ENCODE measurements around the gene KIAA1549.

The KIAA1549 gene

DNA sequence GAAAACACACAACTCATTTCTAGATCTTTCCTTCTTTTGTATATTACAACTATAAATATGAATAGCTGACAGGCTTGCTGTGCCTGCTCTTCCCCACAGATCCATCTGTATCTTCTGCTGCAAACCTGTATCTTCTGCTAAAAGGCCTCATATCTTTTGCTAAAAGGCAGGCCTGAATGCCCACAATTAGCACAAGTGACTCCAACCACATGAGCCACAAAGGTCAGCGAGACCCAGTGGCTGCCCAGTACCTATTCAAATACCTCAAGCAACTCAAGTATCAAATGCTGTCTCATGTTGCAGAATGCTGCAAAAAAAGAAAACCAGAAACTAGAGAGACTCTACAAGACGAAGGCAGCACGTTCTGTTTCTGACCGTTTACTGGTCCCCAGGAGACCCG, 128.7 kb downstream of the KIAA1549 start:
- no peaks in the 10 kb centered on the region for H3K36me3 ChIP-seq (ENCODE audit: control insufficient read depth, insufficient read depth, low read length)
- no peaks in the 10 kb centered on the region for H3K9me3 ChIP-seq (ENCODE audit: control insufficient read depth, low read length)
- no peaks in the 10 kb centered on the region for H3K27me3 ChIP-seq (replicated peaks; ENCODE audit: control insufficient read depth, insufficient read depth, low read length, poor library complexity, severe bottlenecking)
- no peak for DNase-seq
- H3K4me3 ChIP-seq (ENCODE audit: insufficient read depth, low read depth, low read length, poor library complexity, severe bottlenecking) = no peak overlapping the region
- no peaks in the 10 kb centered on the region for H3K4me1 ChIP-seq (ENCODE audit: control insufficient read depth, insufficient read depth, low read length, poor library complexity, severe bottlenecking)
- no peak overlapping the region for H3K27ac ChIP-seq (ENCODE audit: insufficient read depth, low read length, poor library complexity, severe bottlenecking)

DNA sequence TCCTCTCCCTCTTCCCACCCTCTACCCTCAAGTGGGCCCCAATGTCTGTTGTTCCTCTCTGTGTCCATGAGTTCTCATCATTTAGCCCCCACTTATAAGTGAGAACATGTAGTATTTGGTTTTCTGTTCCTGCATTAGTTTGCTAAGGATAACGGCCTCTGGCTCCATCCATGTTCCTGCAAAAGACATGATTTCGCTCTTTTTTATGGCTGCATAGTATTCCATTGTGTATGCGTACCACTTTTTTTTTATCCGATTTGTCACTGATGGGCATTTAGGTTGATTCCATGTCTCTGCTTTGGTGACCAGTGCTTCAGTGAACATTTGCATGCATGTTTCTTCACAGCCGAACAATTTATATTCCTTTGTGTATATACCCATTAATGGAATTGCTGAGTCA, 131.5 kb downstream of the KIAA1549 start:
- Histone ChIP-seq H3K9me3 (ENCODE audit: control insufficient read depth, low read length) (no peaks in the 10 kb centered on the region), H3K27ac (ENCODE audit: insufficient read depth, low read length, poor library complexity, severe bottlenecking) (no peak overlapping the region), H3K36me3 (ENCODE audit: control insufficient read depth, insufficient read depth, low read length) (no peaks in the 10 kb centered on the region), H3K4me3 (ENCODE audit: insufficient read depth, low read depth, low read length, poor library complexity, severe bottlenecking) (no peak overlapping the region), H3K27me3 (replicated peaks; ENCODE audit: control insufficient read depth, insufficient read depth, low read length, poor library complexity, severe bottlenecking) (no peaks in the 10 kb centered on the region), H3K4me1 (ENCODE audit: control insufficient read depth, insufficient read depth, low read length, poor library complexity, severe bottlenecking) (no peaks in the 10 kb centered on the region)
- DNase-seq = no peak

DNA sequence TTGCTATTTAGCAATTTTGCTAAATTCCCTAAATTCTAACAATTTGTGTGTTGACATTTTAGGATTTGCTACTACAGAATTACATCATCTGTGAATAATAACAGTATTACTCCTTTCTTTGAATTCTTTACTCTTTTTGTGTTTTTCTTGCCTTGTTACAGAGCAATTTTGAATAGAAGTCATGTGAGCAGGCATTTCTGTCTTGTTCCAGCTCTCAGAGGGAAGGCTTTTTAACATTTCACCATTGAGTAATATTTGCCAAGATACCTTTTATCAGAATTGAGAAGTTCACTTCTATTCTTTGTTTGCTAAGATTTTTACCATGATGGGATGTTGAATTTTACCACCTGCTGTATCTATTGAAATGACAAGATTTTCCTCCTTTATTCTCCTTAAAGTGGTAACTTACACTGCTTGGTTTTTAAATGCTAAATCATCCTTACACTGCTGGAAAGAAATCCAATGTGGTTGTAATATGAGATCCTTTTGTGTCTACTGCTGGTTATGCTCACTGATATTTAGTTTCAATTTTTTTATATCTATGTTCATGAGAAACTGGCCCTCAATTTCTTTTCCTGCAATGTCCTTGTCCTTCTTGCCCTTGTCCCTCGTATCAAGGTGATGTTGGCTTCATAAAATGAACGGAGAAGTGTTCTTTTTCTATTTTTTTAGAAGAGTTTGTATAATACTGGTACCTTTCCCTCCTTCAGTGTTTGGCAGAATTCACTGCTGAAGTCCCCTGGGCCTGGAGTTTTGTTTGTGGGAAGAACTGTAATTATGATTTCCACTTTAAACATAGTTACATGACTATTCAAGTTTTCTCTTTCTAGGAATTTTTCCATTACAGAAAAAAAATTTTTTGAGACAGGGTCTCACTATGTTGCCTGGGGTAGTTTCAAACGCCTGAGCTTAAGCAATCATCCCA, 132.9 kb downstream of the KIAA1549 start:
- Histone ChIP-seq H3K9me3 (ENCODE audit: control insufficient read depth, low read length) (no peaks in the 10 kb centered on the region), H3K4me3 (ENCODE audit: insufficient read depth, low read depth, low read length, poor library complexity, severe bottlenecking) (no peak overlapping the region), H3K36me3 (ENCODE audit: control insufficient read depth, insufficient read depth, low read length) (no peaks in the 10 kb centered on the region), H3K27me3 (replicated peaks; ENCODE audit: control insufficient read depth, insufficient read depth, low read length, poor library complexity, severe bottlenecking) (no peaks in the 10 kb centered on the region), H3K4me1 (ENCODE audit: control insufficient read depth, insufficient read depth, low read length, poor library complexity, severe bottlenecking) (no peaks in the 10 kb centered on the region), H3K27ac (ENCODE audit: insufficient read depth, low read length, poor library complexity, severe bottlenecking) (no peak overlapping the region)
- no peak for DNase-seq

DNA sequence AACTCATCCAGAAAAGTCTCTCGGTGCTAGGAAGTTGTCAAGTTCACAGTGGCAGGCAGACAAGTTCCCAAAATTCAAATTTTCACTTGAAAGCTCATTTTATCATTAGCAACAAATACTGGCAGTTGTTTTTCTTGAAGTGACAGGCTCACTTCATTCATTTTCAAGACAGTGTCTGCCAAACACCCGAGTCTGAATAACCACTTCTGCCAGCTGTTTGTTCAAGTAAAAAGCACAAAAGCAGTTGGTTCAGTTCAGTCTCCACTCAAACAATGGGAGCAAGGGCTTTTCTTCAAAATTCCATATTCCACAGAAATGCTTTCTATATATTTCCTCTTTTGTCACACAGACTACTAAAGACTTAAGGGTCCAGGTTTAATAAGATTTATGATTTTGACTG, 135.5 kb downstream of the KIAA1549 start:
- Histone ChIP-seq H3K27me3 (replicated peaks; ENCODE audit: control insufficient read depth, insufficient read depth, low read length, poor library complexity, severe bottlenecking) (no peaks in the 10 kb centered on the region), H3K9me3 (ENCODE audit: control insufficient read depth, low read length) (no peaks in the 10 kb centered on the region), H3K4me1 (ENCODE audit: control insufficient read depth, insufficient read depth, low read length, poor library complexity, severe bottlenecking) (no peaks in the 10 kb centered on the region), H3K36me3 (ENCODE audit: control insufficient read depth, insufficient read depth, low read length) (no peaks in the 10 kb centered on the region), H3K27ac (ENCODE audit: insufficient read depth, low read length, poor library complexity, severe bottlenecking) (no peak overlapping the region), H3K4me3 (ENCODE audit: insufficient read depth, low read depth, low read length, poor library complexity, severe bottlenecking) (no peak overlapping the region)
- no peak for DNase-seq

- no peaks in the 10 kb centered on the region for H3K27me3 ChIP-seq (replicated peaks; ENCODE audit: control insufficient read depth, insufficient read depth, low read length, poor library complexity, severe bottlenecking)
- no peak for DNase-seq
- H3K4me3 ChIP-seq (ENCODE audit: insufficient read depth, low read depth, low read length, poor library complexity, severe bottlenecking) = no peak overlapping the region
These were observed 137.3 kb downstream of the KIAA1549 start for GRCh38 chr7:138843632-138844580.

DNA sequence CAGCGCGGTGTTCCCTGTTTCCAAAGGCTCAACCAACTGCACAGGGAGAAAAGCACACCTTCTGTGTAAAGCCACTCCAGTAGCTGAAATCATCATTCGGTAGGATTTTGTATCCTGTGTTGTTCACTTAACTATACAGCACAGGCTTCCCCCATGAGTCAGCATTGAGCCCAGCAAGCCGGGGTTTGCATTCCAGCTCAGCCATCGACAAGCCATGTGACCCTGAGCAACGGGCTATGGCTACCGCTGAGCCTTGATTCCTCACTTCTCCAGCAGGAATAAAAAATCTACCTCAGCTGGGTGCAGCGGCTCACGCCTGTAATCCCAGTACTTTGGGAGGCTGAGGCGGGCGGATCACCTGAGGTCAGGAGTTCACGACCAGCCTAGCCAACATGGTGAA, 139.1 kb downstream of the KIAA1549 start:
- no peaks in the 10 kb centered on the region for H3K36me3 ChIP-seq (ENCODE audit: control insufficient read depth, insufficient read depth, low read length)
- no peak for DNase-seq

More at GRCh38 chr7:138843632-138844580, 137.3 kb downstream of the KIAA1549 start:
- no peaks in the 10 kb centered on the region for H3K36me3 ChIP-seq (ENCODE audit: control insufficient read depth, insufficient read depth, low read length)
- no peaks in the 10 kb centered on the region for H3K9me3 ChIP-seq (ENCODE audit: control insufficient read depth, low read length)
- H3K27ac ChIP-seq (ENCODE audit: insufficient read depth, low read length, poor library complexity, severe bottlenecking) = no peak overlapping the region
- no peaks in the 10 kb centered on the region for H3K4me1 ChIP-seq (ENCODE audit: control insufficient read depth, insufficient read depth, low read length, poor library complexity, severe bottlenecking)

GRCh38 chr7:138838166-138838565, 143.0 kb downstream of the KIAA1549 start:
- Histone ChIP-seq H3K27me3 (replicated peaks; ENCODE audit: control insufficient read depth, insufficient read depth, low read length, poor library complexity, severe bottlenecking) (peaks cover 5% of the 10 kb centered on the region), H3K4me1 (ENCODE audit: control insufficient read depth, insufficient read depth, low read length, poor library complexity, severe bottlenecking) (no peaks in the 10 kb centered on the region), H3K36me3 (ENCODE audit: control insufficient read depth, insufficient read depth, low read length) (no peaks in the 10 kb centered on the region), H3K4me3 (ENCODE audit: insufficient read depth, low read depth, low read length, poor library complexity, severe bottlenecking) (no peak overlapping the region), H3K27ac (ENCODE audit: insufficient read depth, low read length, poor library complexity, severe bottlenecking) (no peak overlapping the region), H3K9me3 (ENCODE audit: control insufficient read depth, low read length) (no peaks in the 10 kb centered on the region)
- no peak for DNase-seq

More for the DNA sequence above, 139.1 kb downstream of the KIAA1549 start:
- H3K4me3 ChIP-seq (ENCODE audit: insufficient read depth, low read depth, low read length, poor library complexity, severe bottlenecking) = no peak overlapping the region
- H3K27me3 ChIP-seq (replicated peaks; ENCODE audit: control insufficient read depth, insufficient read depth, low read length, poor library complexity, severe bottlenecking) = no peaks in the 10 kb centered on the region
- H3K27ac ChIP-seq (ENCODE audit: insufficient read depth, low read length, poor library complexity, severe bottlenecking) = no peak overlapping the region
- no peaks in the 10 kb centered on the region for H3K4me1 ChIP-seq (ENCODE audit: control insufficient read depth, insufficient read depth, low read length, poor library complexity, severe bottlenecking)
- H3K9me3 ChIP-seq (ENCODE audit: control insufficient read depth, low read length) = no peaks in the 10 kb centered on the region

DNA sequence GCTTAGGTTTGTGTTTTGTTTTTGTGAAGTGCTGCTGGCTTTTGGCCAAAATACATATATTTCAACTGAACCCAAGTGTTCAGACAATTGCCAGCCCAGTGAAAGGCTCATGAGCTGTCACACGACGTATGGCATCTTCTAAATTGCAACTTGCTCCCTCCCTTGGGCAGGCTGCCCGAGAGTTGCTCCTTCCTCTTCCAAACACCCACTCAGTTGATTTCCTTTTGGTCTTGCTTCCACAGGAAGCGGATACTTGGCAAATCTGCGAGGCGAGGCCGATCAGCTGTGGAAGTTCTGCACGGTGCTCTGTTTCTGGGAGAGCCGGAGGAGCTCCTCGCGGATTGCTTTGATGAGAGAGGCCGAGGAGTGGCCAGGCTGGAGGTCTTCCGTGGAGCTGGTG, 143.6 kb downstream of the KIAA1549 start:
- DNase-seq = no peak
- Histone ChIP-seq H3K4me1 (ENCODE audit: control insufficient read depth, insufficient read depth, low read length, poor library complexity, severe bottlenecking) (no peaks in the 10 kb centered on the region), H3K36me3 (ENCODE audit: control insufficient read depth, insufficient read depth, low read length) (no peaks in the 10 kb centered on the region), H3K27me3 (replicated peaks; ENCODE audit: control insufficient read depth, insufficient read depth, low read length, poor library complexity, severe bottlenecking) (peaks cover 5% of the 10 kb centered on the region), H3K27ac (ENCODE audit: insufficient read depth, low read length, poor library complexity, severe bottlenecking) (no peak overlapping the region), H3K4me3 (ENCODE audit: insufficient read depth, low read depth, low read length, poor library complexity, severe bottlenecking) (no peak overlapping the region), H3K9me3 (ENCODE audit: control insufficient read depth, low read length) (no peaks in the 10 kb centered on the region)

GRCh38 chr7:138835087-138835486, 146.1 kb downstream of the KIAA1549 start:
- no peaks in the 10 kb centered on the region for H3K36me3 ChIP-seq (ENCODE audit: control insufficient read depth, insufficient read depth, low read length)
- peaks cover 5% of the 10 kb centered on the region for H3K27me3 ChIP-seq (replicated peaks; ENCODE audit: control insufficient read depth, insufficient read depth, low read length, poor library complexity, severe bottlenecking)
- H3K4me3 ChIP-seq (ENCODE audit: insufficient read depth, low read depth, low read length, poor library complexity, severe bottlenecking) = no peak overlapping the region
- no peak overlapping the region for H3K27ac ChIP-seq (ENCODE audit: insufficient read depth, low read length, poor library complexity, severe bottlenecking)
- H3K9me3 ChIP-seq (ENCODE audit: control insufficient read depth, low read length) = no peaks in the 10 kb centered on the region
- H3K4me1 ChIP-seq (ENCODE audit: control insufficient read depth, insufficient read depth, low read length, poor library complexity, severe bottlenecking) = no peaks in the 10 kb centered on the region
- no peak for DNase-seq

DNA sequence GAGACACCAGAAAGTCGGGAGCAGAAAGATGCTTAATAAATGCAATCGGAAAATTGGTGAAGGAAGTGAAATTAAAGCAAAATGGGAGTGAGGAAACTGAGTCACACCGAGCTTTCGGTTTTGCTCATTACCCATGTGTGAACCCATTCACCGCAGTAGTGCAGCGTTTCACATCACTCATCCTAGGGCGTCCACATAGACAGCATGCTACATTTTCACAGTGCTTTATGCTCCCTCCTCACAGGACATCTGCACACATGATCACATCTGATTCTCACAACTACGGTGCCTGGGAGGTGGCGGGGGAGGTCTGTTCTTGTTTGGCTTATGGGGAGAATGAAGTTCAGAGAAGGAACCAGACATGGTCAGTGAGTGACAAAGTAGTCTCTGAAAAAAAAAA, 146.6 kb downstream of the KIAA1549 start:
- no peaks in the 10 kb centered on the region for H3K36me3 ChIP-seq (ENCODE audit: control insufficient read depth, insufficient read depth, low read length)
- no peak overlapping the region for H3K4me3 ChIP-seq (ENCODE audit: insufficient read depth, low read depth, low read length, poor library complexity, severe bottlenecking)
- no peaks in the 10 kb centered on the region for H3K9me3 ChIP-seq (ENCODE audit: control insufficient read depth, low read length)
- DNase-seq = no peak
- H3K27ac ChIP-seq (ENCODE audit: insufficient read depth, low read length, poor library complexity, severe bottlenecking) = no peak overlapping the region
- H3K4me1 ChIP-seq (ENCODE audit: control insufficient read depth, insufficient read depth, low read length, poor library complexity, severe bottlenecking) = no peaks in the 10 kb centered on the region
- peaks cover 5% of the 10 kb centered on the region for H3K27me3 ChIP-seq (replicated peaks; ENCODE audit: control insufficient read depth, insufficient read depth, low read length, poor library complexity, severe bottlenecking)
